Endodermal cell (in vitro differentiated cells): ENCODE data around the gene CD27. TPM values are rescaled to one million over a fixed set of nuclear protein-coding genes. Genes with fewer than 3 reads are reported as not detected.

ENCODE experiments used
- DNase-seq: peaks from one replicate; pipeline ENCODE4 v3.0.0-alpha.2; 2017
- H3K27ac ChIP-seq: 2 replicates; pipeline ENCODE4 v1.5.1; 2013; ENCODE audit warnings: mild to moderate bottlenecking, low read depth, low read length, moderate library complexity
- H3K27me3 ChIP-seq: 2 replicates; pipeline ENCODE4 v1.6.1; 2013; ENCODE audit warnings: mild to moderate bottlenecking, low read length, moderate library complexity; ENCODE audit not compliant: insufficient read depth, control insufficient read depth, poor library complexity, severe bottlenecking
- H3K36me3 ChIP-seq: 2 replicates; pipeline ENCODE4 v1.7.0; 2013; ENCODE audit warnings: mild to moderate bottlenecking, low read length, moderate library complexity; ENCODE audit not compliant: control insufficient read depth, insufficient read depth
- H3K4me1 ChIP-seq: one replicate; pipeline ENCODE4 v1.7.0; 2013; ENCODE audit warnings: low read length; ENCODE audit not compliant: control insufficient read depth, insufficient read depth
- H3K4me3 ChIP-seq: 2 replicates; pipeline ENCODE4 v1.5.1; 2013; ENCODE audit warnings: mild to moderate bottlenecking, low read length, moderate library complexity
- H3K9ac ChIP-seq: 2 replicates; pipeline ENCODE4 v1.6.1; 2013; ENCODE audit warnings: mild to moderate bottlenecking, low read length, moderate library complexity; ENCODE audit not compliant: poor library complexity, severe bottlenecking; ENCODE audit errors: extremely low read depth
- H3K9me3 ChIP-seq: 2 replicates; pipeline ENCODE4 v1.6.1; 2013; ENCODE audit warnings: mild to moderate bottlenecking, low read length, moderate library complexity; ENCODE audit not compliant: control insufficient read depth
- H3K27ac Mint-ChIP-seq: 2 replicates; pipeline ENCODE4 v1.8.0; 2020; ENCODE audit warnings: mixed read lengths
- H3K27me3 Mint-ChIP-seq: 2 replicates; pipeline ENCODE4 v1.8.0; 2021; ENCODE audit warnings: mild to moderate bottlenecking, mixed read lengths; ENCODE audit not compliant: insufficient read depth
- H3K36me3 Mint-ChIP-seq: 2 replicates; pipeline ENCODE4 v1.8.0; 2020; ENCODE audit warnings: low read depth, mixed read lengths
- H3K4me1 Mint-ChIP-seq: 2 replicates; pipeline ENCODE4 v1.8.0; 2020; ENCODE audit warnings: mixed read lengths
- H3K4me3 Mint-ChIP-seq: 2 replicates; pipeline ENCODE4 v1.8.0; 2020; ENCODE audit warnings: mild to moderate bottlenecking, moderate library complexity, mixed read lengths
- H3K9me3 Mint-ChIP-seq: 2 replicates; pipeline ENCODE4 v1.8.0; 2020; ENCODE audit warnings: mild to moderate bottlenecking, mixed read lengths
- WGBS, 2 experiments: methylation state at CpG; one replicate each; pipeline versions ENCODE4 v1.1.5 to v1.1.7; 2013; ENCODE audit warnings: missing lambda C conversion rate in 2 of 2, mixed read lengths in 1 of 2; ENCODE audit not compliant: insufficient coverage in 1 of 2, insufficient read length in 1 of 2; 5-methylcytosine and 5-hydroxymethylcytosine counted together
- long read RNA-seq, 4 experiments: library from polyadenylated mRNA in 2 of 4; library from RNA in 1 of 4; library from capped mRNA in 1 of 4; stranded (forward) in 3 of 4; unstranded in 1 of 4; transcript quantifications; one replicate each; pipeline ENCODE4 v2.0.0, GENCODE V29; 2020 to 2021; ENCODE audit warnings: inconsistent platforms in 1 of 4
- polyA plus RNA-seq, 2 experiments: library from polyadenylated mRNA; stranded (reverse); fragments of 50-300 nt; gene quantifications; one replicate each; pipeline ENCODE4 v1.2.3, GENCODE V29; 2013
- total RNA-seq, 2 donors: library from RNA; stranded (reverse); fragmentation: NEBNext Ultra II Directional in 1 of 2; extraction: Animal tissue kit (Norgen Biotek cat#: 25700) in 1 of 2; gene quantifications; 2 replicates in 1 of 2; 3 replicates in 1 of 2; pipeline ENCODE4 v1.2.1, GENCODE V29; 2021
- TF ChIP-seq, protein P1 (sequence below): fragments of 200-600 bp; sonication (generic); conservative IDR thresholded peaks from 2 replicates; pipeline ENCODE4 v1.5.0; 2021; ENCODE audit warnings: antibody characterized with exemption, mild to moderate bottlenecking

Gene CD27
- under 1 TPM in 1 of 2 donors, not detected in 1; 0.44 TPM for total RNA-seq
- not detected for polyA plus RNA-seq (2013, experiment 1 of 2)
- polyA plus RNA-seq (2013, experiment 2 of 2) = not detected
- long read RNA-seq, experiment 1 = 0 reads
- long read RNA-seq, experiment 2 = 0 reads
- long read RNA-seq, experiment 3, partial matches to known transcripts = 1 of 1 reads
- long read RNA-seq, experiment 3, other reads (novel, unspliced or antisense) = 0 of 1 reads
- long read RNA-seq, experiment 4 = 0 reads

DNA sequence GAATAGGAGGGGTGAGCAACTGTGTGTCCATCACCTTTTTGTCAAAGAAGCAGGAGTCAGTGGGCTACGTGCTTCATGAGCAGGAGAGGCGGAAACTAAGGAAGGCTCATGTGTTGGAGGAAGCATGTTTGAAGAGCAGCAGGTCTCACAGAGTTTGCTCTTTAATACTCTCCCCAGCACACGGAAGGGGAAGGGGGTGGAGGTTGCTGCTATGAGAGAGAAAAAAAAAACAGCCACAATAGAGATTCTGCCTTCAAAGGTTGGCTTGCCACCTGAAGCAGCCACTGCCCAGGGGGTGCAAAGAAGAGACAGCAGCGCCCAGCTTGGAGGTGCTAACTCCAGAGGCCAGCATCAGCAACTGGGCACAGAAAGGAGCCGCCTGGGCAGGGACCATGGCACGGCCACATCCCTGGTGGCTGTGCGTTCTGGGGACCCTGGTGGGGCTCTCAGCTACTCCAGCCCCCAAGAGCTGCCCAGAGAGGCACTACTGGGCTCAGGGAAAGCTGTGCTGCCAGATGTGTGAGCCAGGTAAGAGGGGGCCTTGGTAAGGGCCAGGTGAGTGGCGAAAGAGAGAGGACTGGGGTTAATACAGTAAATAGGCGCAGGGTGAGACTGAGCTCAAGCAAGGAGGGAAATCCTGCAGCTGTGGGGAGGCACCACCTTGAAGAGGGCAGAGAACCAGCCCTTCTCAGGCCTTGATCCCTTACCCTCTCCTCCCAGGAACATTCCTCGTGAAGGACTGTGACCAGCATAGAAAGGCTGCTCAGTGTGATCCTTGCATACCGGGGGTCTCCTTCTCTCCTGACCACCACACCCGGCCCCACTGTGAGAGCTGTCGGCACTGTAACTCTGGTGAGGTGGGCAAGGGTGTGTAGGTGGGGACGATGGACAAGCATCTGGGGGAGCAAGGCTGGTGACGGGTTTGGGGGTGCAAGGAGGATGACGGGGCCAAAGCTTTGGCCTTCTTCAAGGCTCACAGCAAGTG, at the start of gene CD27:
TSS of gene CD27 (plus strand) at position 252 of the 985 bp plus-strand sequence. CDS start at position 393, 141 bp downstream.
- no peaks in the 10 kb centered on the region for H3K36me3 ChIP-seq
- H3K27ac ChIP-seq = no peak within 1 kb of the TSS
- H3K9me3 Mint-ChIP-seq = no peaks in the 10 kb centered on the region
- no peaks in the 10 kb centered on the region for H3K27me3 ChIP-seq
- no peaks in the 10 kb centered on the region for H3K9me3 ChIP-seq
- H3K4me1 ChIP-seq = no peaks in the 10 kb centered on the region
- DNase-seq = no peak
- no peak within 1 kb of the TSS for H3K4me3 Mint-ChIP-seq
- H3K4me3 ChIP-seq = no peak within 1 kb of the TSS
- TF ChIP-seq, protein P1, sequence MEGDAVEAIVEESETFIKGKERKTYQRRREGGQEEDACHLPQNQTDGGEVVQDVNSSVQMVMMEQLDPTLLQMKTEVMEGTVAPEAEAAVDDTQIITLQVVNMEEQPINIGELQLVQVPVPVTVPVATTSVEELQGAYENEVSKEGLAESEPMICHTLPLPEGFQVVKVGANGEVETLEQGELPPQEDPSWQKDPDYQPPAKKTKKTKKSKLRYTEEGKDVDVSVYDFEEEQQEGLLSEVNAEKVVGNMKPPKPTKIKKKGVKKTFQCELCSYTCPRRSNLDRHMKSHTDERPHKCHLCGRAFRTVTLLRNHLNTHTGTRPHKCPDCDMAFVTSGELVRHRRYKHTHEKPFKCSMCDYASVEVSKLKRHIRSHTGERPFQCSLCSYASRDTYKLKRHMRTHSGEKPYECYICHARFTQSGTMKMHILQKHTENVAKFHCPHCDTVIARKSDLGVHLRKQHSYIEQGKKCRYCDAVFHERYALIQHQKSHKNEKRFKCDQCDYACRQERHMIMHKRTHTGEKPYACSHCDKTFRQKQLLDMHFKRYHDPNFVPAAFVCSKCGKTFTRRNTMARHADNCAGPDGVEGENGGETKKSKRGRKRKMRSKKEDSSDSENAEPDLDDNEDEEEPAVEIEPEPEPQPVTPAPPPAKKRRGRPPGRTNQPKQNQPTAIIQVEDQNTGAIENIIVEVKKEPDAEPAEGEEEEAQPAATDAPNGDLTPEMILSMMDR = no peak
- peaks cover 15% of the 10 kb centered on the region for H3K4me1 Mint-ChIP-seq
- no peaks in the 10 kb centered on the region for H3K27me3 Mint-ChIP-seq
- H3K27ac Mint-ChIP-seq = no peak within 1 kb of the TSS
- WGBS, 2 experiments = 92 to 93% methylated on average over 7 to 16 of the region's 16 CpGs
- no peaks in the 10 kb centered on the region for H3K36me3 Mint-ChIP-seq
- H3K9ac ChIP-seq = no peak within 1 kb of the TSS

DNA sequence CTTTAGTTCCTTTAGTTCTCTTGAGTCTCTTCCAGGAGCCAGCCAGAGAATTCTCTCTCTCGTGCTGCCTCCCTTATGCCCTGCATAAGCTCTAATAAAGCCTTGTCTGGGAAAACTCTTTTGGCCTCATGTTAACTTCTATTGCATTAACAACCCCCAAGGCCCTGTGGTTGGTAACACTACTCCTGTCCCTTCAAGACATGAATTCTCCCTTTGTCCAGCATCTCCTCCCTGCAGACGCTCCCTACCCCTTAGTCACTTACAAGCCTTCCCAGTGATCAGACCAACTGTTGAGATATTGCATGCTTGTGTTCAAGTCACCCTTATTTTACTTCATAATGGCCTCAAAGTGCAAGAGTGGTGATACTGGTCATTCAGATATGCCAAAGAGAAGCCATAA, 48.7 kb upstream of the CD27 start:
- H3K27ac Mint-ChIP-seq = no peak overlapping the region
- no peak overlapping the region for H3K9ac ChIP-seq

More for the DNA sequence above, 48.7 kb upstream of the CD27 start:
- Histone ChIP-seq H3K4me1 (no peaks in the 10 kb centered on the region), H3K27me3 (no peaks in the 10 kb centered on the region), H3K9me3 (no peaks in the 10 kb centered on the region), H3K4me3 (no peak overlapping the region), H3K36me3 (no peaks in the 10 kb centered on the region), H3K27ac (no peak overlapping the region)
- 76 to 94% methylated on average over 2 of the region's 2 CpGs for WGBS, 2 experiments
- H3K27me3 Mint-ChIP-seq = no peaks in the 10 kb centered on the region
- TF ChIP-seq, protein P1 = no peak
- no peaks in the 10 kb centered on the region for H3K9me3 Mint-ChIP-seq
- DNase-seq = no peak
- no peaks in the 10 kb centered on the region for H3K36me3 Mint-ChIP-seq
- no peak overlapping the region for H3K4me3 Mint-ChIP-seq
- peaks cover 2% of the 10 kb centered on the region for H3K4me1 Mint-ChIP-seq
